HG02870 (cell line): ENCODE data around the gene PAX1.

Source experiments
- ATAC-seq: cut with Tn5 transposase; IDR thresholded peaks from one replicate; pipeline ENCODE4 v1.9.1; 2021; ENCODE audit warnings: mild to moderate bottlenecking, moderate library complexity; ENCODE audit not compliant: unreplicated experiment

Gene PAX1

GRCh38 chr20:21725892-21726291 lies 20.4 kb downstream of the PAX1 start:
- ATAC-seq: no peak

- no peak for ATAC-seq
Measured at GRCh38 chr20:21729316-21729715, 23.9 kb downstream of the PAX1 start.

- ATAC-seq: no peak
Measured at GRCh38 chr20:21739161-21739560, 33.7 kb downstream of the PAX1 start.

- ATAC-seq: no peak
Measured at GRCh38 chr20:21739682-21740081, 34.2 kb downstream of the PAX1 start.

GRCh38 chr20:21741266-21741665 lies 35.8 kb downstream of the PAX1 start:
- no peak for ATAC-seq

- ATAC-seq: no peak
Measured at GRCh38 chr20:21762646-21763045, 57.2 kb downstream of the PAX1 start.

- no peak for ATAC-seq
Measured at GRCh38 chr20:21767200-21767738, 61.8 kb downstream of the PAX1 start.

- ATAC-seq: no peak
Measured at GRCh38 chr20:21767739-21768223, 62.3 kb downstream of the PAX1 start.
